Measurements from ENCODE around the gene NOL4.

DNA sequence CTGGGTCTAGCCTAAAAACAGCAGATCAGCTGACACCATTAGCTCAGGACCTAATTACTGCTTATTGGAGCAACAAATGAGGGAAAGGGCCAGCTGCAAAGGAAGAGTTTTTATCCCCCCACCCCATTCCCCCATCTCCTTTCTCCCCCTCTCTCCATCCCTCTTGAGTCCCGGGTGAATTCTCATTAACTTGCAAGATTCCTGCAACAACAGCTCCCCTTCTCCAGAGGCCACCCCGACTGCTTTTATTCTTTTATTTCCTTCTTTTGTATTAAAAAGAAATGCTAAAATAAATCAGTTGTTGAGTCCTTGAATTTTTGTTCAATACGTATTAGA lies 473 bp upstream of the NOL4 start:
- TF ChIP-seq, protein P1, sequence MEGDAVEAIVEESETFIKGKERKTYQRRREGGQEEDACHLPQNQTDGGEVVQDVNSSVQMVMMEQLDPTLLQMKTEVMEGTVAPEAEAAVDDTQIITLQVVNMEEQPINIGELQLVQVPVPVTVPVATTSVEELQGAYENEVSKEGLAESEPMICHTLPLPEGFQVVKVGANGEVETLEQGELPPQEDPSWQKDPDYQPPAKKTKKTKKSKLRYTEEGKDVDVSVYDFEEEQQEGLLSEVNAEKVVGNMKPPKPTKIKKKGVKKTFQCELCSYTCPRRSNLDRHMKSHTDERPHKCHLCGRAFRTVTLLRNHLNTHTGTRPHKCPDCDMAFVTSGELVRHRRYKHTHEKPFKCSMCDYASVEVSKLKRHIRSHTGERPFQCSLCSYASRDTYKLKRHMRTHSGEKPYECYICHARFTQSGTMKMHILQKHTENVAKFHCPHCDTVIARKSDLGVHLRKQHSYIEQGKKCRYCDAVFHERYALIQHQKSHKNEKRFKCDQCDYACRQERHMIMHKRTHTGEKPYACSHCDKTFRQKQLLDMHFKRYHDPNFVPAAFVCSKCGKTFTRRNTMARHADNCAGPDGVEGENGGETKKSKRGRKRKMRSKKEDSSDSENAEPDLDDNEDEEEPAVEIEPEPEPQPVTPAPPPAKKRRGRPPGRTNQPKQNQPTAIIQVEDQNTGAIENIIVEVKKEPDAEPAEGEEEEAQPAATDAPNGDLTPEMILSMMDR (IDR thresholded peaks at IDR 0.05) = no peak
- no peak for TF ChIP-seq POLR2A (IDR thresholded peaks at IDR 0.05)
- no peak for TF ChIP-seq POLR2AphosphoS5 (IDR thresholded peaks at IDR 0.05)

Data from upper lobe of left lung (tissue), 4 donors.